ENCODE results near the gene PKD2L2. TPM values are rescaled to one million over a fixed set of nuclear protein-coding genes. Genes with fewer than 3 reads are reported as not detected.

Gene PKD2L2
- total and polyA plus RNA-seq, 2 of the 4 experiments (the other 2 are of a cell fraction), result not detected

GRCh38 chr5:137858954-137859353 is 30.3 kb upstream of the PKD2L2 start:
- no TSS peak for BruUV-seq (replicated peaks)
- H3K27ac ChIP-seq (ENCODE audit: insufficient read depth, low read length), result no peak overlapping the region
- ATAC-seq (ENCODE audit: low read depth), result no peak

More at GRCh38 chr5:137858954-137859353, 30.3 kb upstream of the PKD2L2 start:
- Histone ChIP-seq H4K8ac (ENCODE audit: low read depth in 2 of 2, low read length in 2 of 2) (no peak overlapping the region), H3K4me2 (ENCODE audit: low read depth, low read length) (no peak overlapping the region), H3K14ac (replicated peaks; ENCODE audit: low read depth, low read length) (no peak overlapping the region), H3K27me3 (ENCODE audit: control insufficient read depth, insufficient read depth, low read length) (peaks cover 2% of the 10 kb centered on the region; the same call in 1 of the 2 replicates), H2AK5ac (ENCODE audit: low read depth, low read length) (no peak overlapping the region), H3K23ac (ENCODE audit: low read depth, low read length) (no peak overlapping the region), H4K20me1 (ENCODE audit: insufficient read depth, low read length) (no peaks in the 10 kb centered on the region), H3K4ac (ENCODE audit: low read depth, low read length) (no peak overlapping the region), H2BK15ac (ENCODE audit: low read depth, low read length) (no peak overlapping the region), H2AK9ac (replicated peaks; ENCODE audit: low read depth, low read length, poor library complexity) (no peak overlapping the region), H3K18ac (ENCODE audit: low read depth, low read length) (no peak overlapping the region), H2BK20ac (ENCODE audit: low read depth, low read length) (no peak overlapping the region), H3K9me3 (ENCODE audit: control insufficient read depth, insufficient read depth, low read length) (no peaks in the 10 kb centered on the region), H2BK5ac (ENCODE audit: low read depth, low read length, poor library complexity, severe bottlenecking) (no peak overlapping the region), H3K79me1 (ENCODE audit: low read depth in 1 of 2, low read length in 2 of 2) (no peaks in the 10 kb centered on the region), H4K5ac (ENCODE audit: low read depth, low read length) (no peak overlapping the region), H3K4me3 (ENCODE audit: insufficient read depth, low read depth, low read length) (no peak overlapping the region), H3K56ac (ENCODE audit: extremely low read depth, insufficient read depth, low read length) (no peak overlapping the region), H3K9me1 (ENCODE audit: insufficient read depth, low read length) (no peaks in the 10 kb centered on the region), H3K9ac (ENCODE audit: low read depth, low read length) (no peak overlapping the region), H4K91ac (ENCODE audit: insufficient read depth, low read depth, low read length) (no peak overlapping the region), H3K4me1 (ENCODE audit: control insufficient read depth, insufficient read depth, low read length) (no peaks in the 10 kb centered on the region), H2BK120ac (ENCODE audit: low read depth, low read length) (no peak overlapping the region), H2AFZ (replicated peaks; ENCODE audit: low read length, poor library complexity) (no peak overlapping the region), H3K36me3 (ENCODE audit: control insufficient read depth, insufficient read depth, low read length) (no peaks in the 10 kb centered on the region)
- in situ Hi-C loops (cut with MboI; ENCODE audit: low sequenced_read_pairs) (no loop called here), dilution Hi-C loops (cut with HindIII; ENCODE audit: low sequenced_read_pairs, unreplicated experiment) (no loop called here), intact Hi-C loops (cut with micrococcal nuclease) (no loop called here)
- no peak for DNase-seq
- ChIA-PET POLR2A (ENCODE audit: unreplicated experiment) (no interaction called here), CTCF (no interaction called here)
- TF ChIP-seq RCOR1 (IDR thresholded peaks at IDR 0.05; ENCODE audit: insufficient replicate concordance, low read length), result no peak
- no peak for TF ChIP-seq MAZ (IDR thresholded peaks at IDR 0.05; ENCODE audit: borderline replicate concordance, low read depth, low read length)
- no peak for TF ChIP-seq CTCF (conservative IDR thresholded peaks at IDR 0.05; ENCODE audit: low read depth, low read length)
- 20% methylated on average over 1 of the region's 5 CpGs; no CpG with 5 or more reads in 1 of the 2 experiments for WGBS, 2 experiments (ENCODE audit: extremely low coverage in 2 of 2, insufficient read length in 1 of 2)

Data from IMR-90 (cell line).